Measurements from ENCODE around the gene MAB21L2.

DNA sequence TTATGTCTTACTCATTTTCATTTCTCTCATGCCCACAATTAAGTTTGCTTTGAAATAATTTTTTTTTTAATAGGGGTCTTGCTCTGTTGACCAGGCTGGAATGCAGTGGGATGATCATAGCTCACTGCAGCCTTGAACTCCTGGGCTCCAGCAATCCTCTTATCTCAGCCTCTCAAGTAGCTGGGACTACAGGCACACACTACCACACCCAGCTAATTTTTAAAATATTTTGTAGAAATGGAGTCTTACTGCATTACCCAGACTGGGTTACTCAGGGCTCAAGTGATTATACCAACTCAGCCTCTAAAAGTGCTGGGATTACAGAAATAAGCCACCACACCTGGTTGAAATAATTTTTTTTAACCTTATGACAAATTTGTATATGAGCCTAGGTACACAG is 19.2 kb upstream of the MAB21L2 start:
- TF ChIP-seq, protein P1, sequence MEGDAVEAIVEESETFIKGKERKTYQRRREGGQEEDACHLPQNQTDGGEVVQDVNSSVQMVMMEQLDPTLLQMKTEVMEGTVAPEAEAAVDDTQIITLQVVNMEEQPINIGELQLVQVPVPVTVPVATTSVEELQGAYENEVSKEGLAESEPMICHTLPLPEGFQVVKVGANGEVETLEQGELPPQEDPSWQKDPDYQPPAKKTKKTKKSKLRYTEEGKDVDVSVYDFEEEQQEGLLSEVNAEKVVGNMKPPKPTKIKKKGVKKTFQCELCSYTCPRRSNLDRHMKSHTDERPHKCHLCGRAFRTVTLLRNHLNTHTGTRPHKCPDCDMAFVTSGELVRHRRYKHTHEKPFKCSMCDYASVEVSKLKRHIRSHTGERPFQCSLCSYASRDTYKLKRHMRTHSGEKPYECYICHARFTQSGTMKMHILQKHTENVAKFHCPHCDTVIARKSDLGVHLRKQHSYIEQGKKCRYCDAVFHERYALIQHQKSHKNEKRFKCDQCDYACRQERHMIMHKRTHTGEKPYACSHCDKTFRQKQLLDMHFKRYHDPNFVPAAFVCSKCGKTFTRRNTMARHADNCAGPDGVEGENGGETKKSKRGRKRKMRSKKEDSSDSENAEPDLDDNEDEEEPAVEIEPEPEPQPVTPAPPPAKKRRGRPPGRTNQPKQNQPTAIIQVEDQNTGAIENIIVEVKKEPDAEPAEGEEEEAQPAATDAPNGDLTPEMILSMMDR (IDR thresholded peaks at IDR 0.05; ENCODE audit: poor library complexity) = no peak
- no peak for TF ChIP-seq EZH2 (IDR thresholded peaks at IDR 0.05; ENCODE audit: borderline replicate concordance)
- TF ChIP-seq EZH2phosphoT487 (IDR thresholded peaks at IDR 0.05; ENCODE audit: low read depth, severe bottlenecking, unreplicated experiment) = no peak
